IMR-90 (cell line): ENCODE results near the gene ESYT3. TPM values are rescaled to one million over a fixed set of nuclear protein-coding genes. Genes with fewer than 3 reads are reported as not detected.

ENCODE experiments used
- ATAC-seq: fragments of 200-7000 bp; cut with Tn5 transposase; 2 replicates; pipeline ENCODE4 v1.9.1; 2020; ENCODE audit warnings: low read depth, mild to moderate bottlenecking, moderate library complexity
- BruUV-seq: library from RNA; stranded (reverse); fragments of 400-500 nt; replicated peaks from 2 replicates; lab custom pipeline; 2021; lab: Mats Ljungman, UMichigan
- CTCF ChIA-PET: fragments of 300-600 bp; formaldehyde crosslinking; extraction: SDS; loops from one replicate; lab custom pipeline; 2021; ENCODE audit warnings: antibody characterized with exemption; lab: Yijun Ruan, JAX
- POLR2A ChIA-PET: fragments of 300-600 bp; sonication (Branson Sonifier 250); formaldehyde crosslinking; loops from one replicate; lab custom pipeline; 2022; ENCODE audit warnings: antibody characterized with exemption; ENCODE audit not compliant: unreplicated experiment; lab: Charles Lee
- DNase-seq: peaks from one replicate; pipeline ENCODE4 v3.0.0; 2013
- H2AFZ ChIP-seq: replicated peaks from 2 replicates; pipeline ENCODE3; 2013; ENCODE audit warnings: low read length, mild to moderate bottlenecking; ENCODE audit not compliant: poor library complexity
- H2AK5ac ChIP-seq: 2 replicates; pipeline ENCODE4 v1.6.1; 2013; ENCODE audit warnings: low read depth, low read length, inconsistent platforms
- H2AK9ac ChIP-seq: replicated peaks from 2 replicates; pipeline ENCODE3; 2013; ENCODE audit warnings: mild to moderate bottlenecking, low read depth, low read length, moderate library complexity; ENCODE audit not compliant: poor library complexity
- H2BK120ac ChIP-seq: 2 replicates; pipeline ENCODE4 v1.6.1; 2013; ENCODE audit warnings: low read depth, low read length, inconsistent platforms
- H2BK15ac ChIP-seq: 3 replicates; pipeline ENCODE4 v1.6.1; 2013; ENCODE audit warnings: low read depth, low read length, inconsistent platforms
- H2BK20ac ChIP-seq: 2 replicates; pipeline ENCODE4 v1.6.1; 2013; ENCODE audit warnings: low read depth, mild to moderate bottlenecking, inconsistent platforms, low read length, moderate library complexity
- H2BK5ac ChIP-seq: 2 replicates; pipeline ENCODE4 v1.6.1; 2013; ENCODE audit warnings: mild to moderate bottlenecking, low read depth, low read length, inconsistent platforms; ENCODE audit not compliant: poor library complexity, severe bottlenecking
- H3K14ac ChIP-seq: replicated peaks from 2 replicates; pipeline ENCODE4 v1.6.1; 2013; ENCODE audit warnings: low read depth, low read length, inconsistent platforms
- H3K18ac ChIP-seq: 2 replicates; pipeline ENCODE4 v1.6.1; 2013; ENCODE audit warnings: low read depth, low read length, control low read depth
- H3K23ac ChIP-seq: 2 replicates; pipeline ENCODE4 v1.6.1; 2013; ENCODE audit warnings: low read depth, low read length, inconsistent platforms
- H3K27ac ChIP-seq: 2 replicates; pipeline ENCODE4 v1.5.1; 2013; ENCODE audit warnings: mild to moderate bottlenecking, control low read depth, low read length; ENCODE audit not compliant: insufficient read depth
- H3K27me3 ChIP-seq: 2 replicates; pipeline ENCODE4 v1.6.1; 2013; ENCODE audit warnings: low read length; ENCODE audit not compliant: control insufficient read depth, insufficient read depth
- H3K36me3 ChIP-seq: 2 replicates; pipeline ENCODE4 v1.6.1; 2013; ENCODE audit warnings: low read length, mixed read lengths; ENCODE audit not compliant: control insufficient read depth, insufficient read depth
- H3K4ac ChIP-seq: 2 replicates; pipeline ENCODE4 v1.6.1; 2013; ENCODE audit warnings: low read depth, low read length, inconsistent platforms
- H3K4me1 ChIP-seq: 2 replicates; pipeline ENCODE4 v1.6.1; 2013; ENCODE audit warnings: low read length, mixed read lengths; ENCODE audit not compliant: control insufficient read depth, insufficient read depth
- H3K4me2 ChIP-seq: 2 replicates; pipeline ENCODE4 v1.6.1; 2013; ENCODE audit warnings: low read depth, mild to moderate bottlenecking, control low read depth, low read length, moderate library complexity
- H3K4me3 ChIP-seq: 2 replicates; pipeline ENCODE4 v1.5.1; 2013; ENCODE audit warnings: low read depth, mild to moderate bottlenecking, control low read depth, low read length, moderate library complexity; ENCODE audit not compliant: insufficient read depth
- H3K56ac ChIP-seq: 2 replicates; pipeline ENCODE4 v1.6.1; 2013; ENCODE audit warnings: low read length, inconsistent platforms; ENCODE audit not compliant: insufficient read depth; ENCODE audit errors: extremely low read depth
- H3K79me1 ChIP-seq, 2 experiments: 2 replicates each; pipeline ENCODE4 v1.6.1; 2013; ENCODE audit warnings: low read length in 2 of 2, inconsistent platforms in 1 of 2, low read depth in 1 of 2
- H3K9ac ChIP-seq: 2 replicates; pipeline ENCODE4 v1.6.1; 2013; ENCODE audit warnings: low read depth, low read length, control low read depth
- H3K9me1 ChIP-seq: 2 replicates; pipeline ENCODE4 v1.6.1; 2013; ENCODE audit warnings: low read length, inconsistent platforms; ENCODE audit not compliant: insufficient read depth
- H3K9me3 ChIP-seq: 2 replicates; pipeline ENCODE4 v1.6.1; 2013; ENCODE audit warnings: low read length; ENCODE audit not compliant: control insufficient read depth, insufficient read depth
- H4K20me1 ChIP-seq: 2 replicates; pipeline ENCODE4 v1.6.1; 2013; ENCODE audit warnings: low read length, inconsistent platforms; ENCODE audit not compliant: insufficient read depth
- H4K5ac ChIP-seq: 2 replicates; pipeline ENCODE4 v1.6.1; 2013; ENCODE audit warnings: mild to moderate bottlenecking, low read depth, low read length, control low read depth
- H4K8ac ChIP-seq, 2 experiments: 2 replicates each; pipeline ENCODE4 v1.6.1; 2013; ENCODE audit warnings: low read depth in 2 of 2, low read length in 2 of 2, control low read depth in 1 of 2, inconsistent platforms in 1 of 2
- H4K91ac ChIP-seq: 2 replicates; pipeline ENCODE4 v1.6.1; 2013; ENCODE audit warnings: low read depth, low read length, inconsistent platforms; ENCODE audit not compliant: insufficient read depth
- BHLHE40 ChIP-seq: fragments of 150-350 bp; IDR thresholded peaks from 2 replicates; pipeline ENCODE4 v1.6.1; 2016; ENCODE audit warnings: mild to moderate bottlenecking, low read depth, low read length
- CEBPB ChIP-seq: IDR thresholded peaks from 2 replicates; pipeline ENCODE4 v1.6.1; 2012; ENCODE audit warnings: low read depth, low read length, improper control_type of control experiment
- CHD1 ChIP-seq: IDR thresholded peaks from 2 replicates; pipeline ENCODE4 v1.6.1; 2012; ENCODE audit warnings: low read depth, low read length, improper control_type of control experiment
- CTCF ChIP-seq: conservative IDR thresholded peaks from 2 replicates; pipeline ENCODE4 v1.5.1; 2012; ENCODE audit warnings: mild to moderate bottlenecking, low read depth, low read length, improper control_type of control experiment
- ELK1 ChIP-seq: fragments of 150-350 bp; IDR thresholded peaks from 2 replicates; pipeline ENCODE4 v1.6.1; 2016; ENCODE audit warnings: low read depth, mild to moderate bottlenecking, low read length, moderate library complexity, borderline replicate concordance
- FOS ChIP-seq: fragments of 150-350 bp; IDR thresholded peaks from 2 replicates; pipeline ENCODE4 v1.6.1; 2016; ENCODE audit warnings: low read depth, low read length
- MAFK ChIP-seq: IDR thresholded peaks from 2 replicates; pipeline ENCODE4 v1.6.1; 2012; ENCODE audit warnings: low read depth, low read length, improper control_type of control experiment
- MAZ ChIP-seq: IDR thresholded peaks from 2 replicates; pipeline ENCODE4 v1.6.1; 2012; ENCODE audit warnings: low read depth, mild to moderate bottlenecking, low read length, improper control_type of control experiment, moderate library complexity, borderline replicate concordance
- NFE2L2 ChIP-seq: fragments of 150-350 bp; IDR thresholded peaks from 2 replicates; pipeline ENCODE4 v1.6.1; 2016; ENCODE audit warnings: low read depth, mild to moderate bottlenecking, low read length
- POLR2A ChIP-seq: IDR thresholded peaks from 2 replicates; pipeline ENCODE4 v1.6.1; 2012; ENCODE audit warnings: mild to moderate bottlenecking, low read depth, low read length
- RAD21 ChIP-seq: IDR thresholded peaks from 2 replicates; pipeline ENCODE4 v1.6.1; 2012; ENCODE audit warnings: low read length, improper control_type of control experiment
- RCOR1 ChIP-seq: IDR thresholded peaks from 2 replicates; pipeline ENCODE4 v1.6.1; 2012; ENCODE audit warnings: mild to moderate bottlenecking, low read length, improper control_type of control experiment; ENCODE audit not compliant: insufficient replicate concordance
- RFX5 ChIP-seq: IDR thresholded peaks from 2 replicates; pipeline ENCODE4 v1.8.0; 2012; ENCODE audit warnings: low read depth, mild to moderate bottlenecking, low read length, moderate library complexity
- SMC3 ChIP-seq: fragments of 150-350 bp; IDR thresholded peaks from 2 replicates; pipeline ENCODE4 v1.6.1; 2016; ENCODE audit warnings: low read depth, mild to moderate bottlenecking, antibody characterized with exemption, low read length, moderate library complexity
- USF2 ChIP-seq: fragments of 150-350 bp; IDR thresholded peaks from 2 replicates; pipeline ENCODE4 v1.6.1; 2017; ENCODE audit warnings: mild to moderate bottlenecking, antibody characterized with exemption, low read length, low read depth
- WGBS, 2 experiments: methylation state at CpG; one replicate each; pipeline versions ENCODE4 v1.1.5 to v1.1.7; 2013; ENCODE audit warnings: missing lambda C conversion rate in 2 of 2; ENCODE audit not compliant: insufficient read length in 1 of 2; ENCODE audit errors: extremely low coverage in 2 of 2; 5-methylcytosine and 5-hydroxymethylcytosine counted together
- dilution Hi-C: fragments of 300-500 bp; cut with HindIII; formaldehyde crosslinking; loops from one replicate; pipeline ENCODE4 v1.14.3; 2018; ENCODE audit warnings: low sequenced_read_pairs; ENCODE audit not compliant: unreplicated experiment
- in situ Hi-C: fragments of 300-500 bp; cut with MboI; formaldehyde crosslinking; loops from 3 replicates; pipeline ENCODE4 v1.14.3; 2019; ENCODE audit warnings: low sequenced_read_pairs, inconsistent platforms, mixed read lengths
- intact Hi-C: fragments of 100-400 bp; cut with micrococcal nuclease; formaldehyde crosslinking; loops from 2 replicates; pipeline ENCODE4 v1.10.0; 2022
- polyA plus RNA-seq, 3 experiments: library from polyadenylated mRNA; depleted of rRNA; stranded (reverse); fragments of >200 nt; gene quantifications; 2 replicates each; pipeline ENCODE4 v1.2.3, GENCODE V29; 2012; ENCODE audit warnings: low replicate concordance in 1 of 3
- total RNA-seq: library from RNA; depleted of rRNA; stranded (reverse); fragments of >200 nt; gene quantifications from 2 replicates; pipeline ENCODE4 v1.2.3, GENCODE V29; 2012

The ESYT3 gene
- total and polyA plus RNA-seq, 2 of the 4 experiments (the other 2 are of a cell fraction), result under 0.01 to 0.02 TPM

GRCh38 chr3:138395865-138396751 lies 38.3 kb upstream of the ESYT3 start:
- Histone ChIP-seq H4K20me1 (no peaks in the 10 kb centered on the region; the same call in 1 of the 2 replicates), H4K91ac (no peak overlapping the region), H2BK5ac (no peak overlapping the region), H2AK5ac (no peak overlapping the region), H3K4me2 (no peak overlapping the region), H3K9me1 (no peaks in the 10 kb centered on the region; the same call in 1 of the 2 replicates), H3K79me1 (peaks cover 5 to 28% of the 10 kb centered on the region in 2 experiments; a peak in 2 of 4 replicates), H3K9ac (no peak overlapping the region), H3K36me3 (peaks cover 14% of the 10 kb centered on the region), H2BK20ac (no peak overlapping the region), H3K14ac (no peak overlapping the region), H3K23ac (no peak overlapping the region), H3K56ac (no peak overlapping the region), H3K18ac (no peak overlapping the region), H3K4ac (no peak overlapping the region), H3K27me3 (no peaks in the 10 kb centered on the region), H2AK9ac (no peak overlapping the region), H4K8ac (no peak overlapping the region), H3K4me3 (no peak overlapping the region), H2AFZ (no peak overlapping the region), H2BK120ac (no peak overlapping the region), H3K9me3 (no peaks in the 10 kb centered on the region), H3K27ac (no peak overlapping the region), H3K4me1 (no peaks in the 10 kb centered on the region), H4K5ac (no peak overlapping the region), H2BK15ac (no peak overlapping the region)
- CTCF ChIA-PET, result interaction anchor here (1.3 kb wide), 1 partner anchor 16 kb away, joined by 3 read pairs; no protein-coding TSS in a partner anchor
- WGBS, 2 experiments, result 92% methylated on average over 2 of the region's 12 CpGs; no CpG with 5 or more reads in 1 of the 2 experiments
- DNase-seq (no peak), ATAC-seq (no peak)
- in situ Hi-C loops (no loop called here), intact Hi-C loops (no loop called here), dilution Hi-C loops (no loop called here)
- POLR2A ChIA-PET, result no interaction called here
- no TSS peak for BruUV-seq
- TF ChIP-seq RCOR1 (no peak), BHLHE40 (no peak), POLR2A (no peak), RFX5 (no peak), USF2 (no peak), NFE2L2 (no peak), ELK1 (no peak), FOS (no peak), CTCF (no peak), MAFK (no peak), CEBPB (no peak), MAZ (no peak), SMC3 (no peak), RAD21 (no peak), CHD1 (no peak)
